RPMI8226 (cell line): ENCODE results near the gene NKX2-4.
"Not testable (repeated sequence)": the region's sequence is repeated elsewhere in the genome, so short reads cannot be mapped to it uniquely, and the experiment has no call there.

ENCODE experiments used
- DNase-seq: peaks from one replicate; pipeline ENCODE4 v3.0.0-alpha.2; 2015

NKX2-4 gene

DNA sequence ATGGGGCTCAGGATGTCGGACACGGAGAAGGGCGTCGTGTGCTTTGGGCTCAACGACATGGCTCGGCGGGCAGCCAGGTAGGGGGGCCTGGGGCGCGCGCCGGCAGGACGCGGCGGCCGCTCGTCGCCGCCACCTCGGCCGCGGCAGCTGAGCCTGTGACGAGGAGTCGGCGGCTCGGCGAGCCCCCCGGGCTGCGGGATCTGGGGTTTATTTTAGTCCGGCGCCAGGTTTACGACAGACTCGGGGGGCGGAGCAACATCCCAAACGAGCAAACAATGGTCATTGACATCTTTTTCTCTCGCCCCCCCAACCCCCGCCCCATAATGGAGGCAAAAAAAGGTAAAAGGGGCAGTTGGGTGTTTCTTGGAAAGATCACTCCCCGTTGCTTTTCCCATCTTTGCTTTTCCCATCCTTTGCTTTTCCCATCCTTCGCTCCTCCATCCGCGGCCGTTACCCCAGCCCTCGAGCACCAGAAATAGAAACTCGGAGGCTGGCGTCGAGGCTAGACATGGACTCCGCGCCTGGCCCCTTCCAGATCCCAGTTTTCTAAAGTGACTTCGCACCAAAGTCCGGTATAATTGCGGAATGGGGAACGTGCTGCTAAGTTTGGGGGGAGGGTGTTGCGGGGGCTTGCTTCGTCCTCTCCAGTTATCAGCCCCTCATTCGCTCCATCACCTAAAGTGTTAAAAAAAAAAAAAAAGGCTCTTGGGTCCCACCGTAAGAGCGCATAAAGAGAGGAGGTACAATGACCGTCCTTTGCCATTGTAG lies at the start of gene NKX2-4:
TSS of gene NKX2-4 (minus strand) at position 186 of the 768 bp plus-strand sequence. CDS start at position 59, 127 bp downstream.
- DNase-seq = no peak

GRCh38 chr20:21437816-21438215 lies 40.5 kb upstream of the NKX2-4 start:
- DNase-seq = no peak

DNA sequence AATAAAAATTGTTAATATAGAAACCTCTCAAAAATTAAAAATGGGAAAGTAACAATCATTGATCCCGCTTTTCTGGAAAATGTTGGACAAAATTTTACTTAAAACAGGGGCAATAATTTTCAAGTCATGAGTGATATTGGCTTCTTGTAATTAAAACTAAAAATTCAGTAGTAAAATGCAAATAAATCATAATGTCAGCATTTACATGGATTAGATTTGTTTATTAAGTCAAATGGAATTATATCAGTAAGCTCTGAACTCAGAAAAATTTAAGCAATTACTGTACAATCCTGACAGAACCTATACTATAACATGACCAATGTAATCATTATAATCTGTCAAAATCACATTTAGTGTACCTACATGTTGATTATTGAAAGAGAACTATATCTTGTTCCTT lies 39.9 kb upstream of the NKX2-4 start:
- DNase-seq = no peak

- DNase-seq = no peak
Measured at GRCh38 chr20:21436205-21436604, 38.9 kb upstream of the NKX2-4 start.

GRCh38 chr20:21435576-21435975 lies 38.2 kb upstream of the NKX2-4 start:
- no peak for DNase-seq

DNA sequence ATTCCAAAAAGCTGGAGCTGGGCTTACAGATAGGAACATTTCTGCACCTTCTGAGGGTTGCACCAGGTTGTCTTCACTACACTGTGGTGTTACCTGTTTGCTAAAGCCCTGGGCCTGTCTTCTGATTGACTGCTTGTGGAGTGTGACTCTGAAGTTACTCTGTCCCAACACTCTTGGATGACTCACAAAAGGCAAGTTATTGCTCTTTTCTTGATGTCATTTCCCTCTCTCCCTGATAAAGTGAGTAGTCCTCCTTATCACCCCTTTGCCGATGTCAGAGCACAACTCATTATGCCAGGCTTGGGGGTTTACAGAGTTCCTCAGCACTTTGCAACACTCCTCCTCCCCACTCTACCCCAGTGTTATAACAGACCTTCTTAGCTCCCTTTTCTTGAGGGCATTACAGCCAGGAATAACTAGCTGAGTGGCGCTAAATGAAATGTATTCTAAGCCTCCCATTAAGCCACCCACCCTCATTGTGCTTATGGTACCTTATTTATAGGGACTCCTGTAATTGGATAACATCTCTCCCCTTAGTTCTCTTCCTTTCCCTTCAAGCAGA lies 36.1 kb upstream of the NKX2-4 start:
- no peak for DNase-seq

DNA sequence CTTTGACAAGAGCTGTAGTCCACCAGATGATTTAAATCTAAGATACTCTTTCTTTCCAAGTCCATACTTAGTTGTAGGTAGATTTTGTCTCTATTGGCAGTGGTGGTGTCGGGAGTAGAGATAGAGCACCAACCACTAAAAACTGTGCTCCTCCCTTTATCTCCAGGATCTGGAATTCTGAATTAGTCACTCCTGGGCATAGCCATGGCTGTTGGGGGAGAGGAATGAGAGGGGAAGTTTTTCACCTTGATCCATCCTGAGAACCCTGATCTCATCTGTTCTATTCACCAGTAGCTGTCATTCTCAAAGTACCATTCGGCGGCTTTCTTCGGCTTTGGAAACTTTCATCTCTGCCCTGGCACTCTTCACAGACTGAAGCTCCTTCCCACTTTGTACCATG lies 35.6 kb upstream of the NKX2-4 start:
- no peak for DNase-seq

GRCh38 chr20:21430020-21430419 lies 32.7 kb upstream of the NKX2-4 start:
- DNase-seq = no peak

- no peak for DNase-seq
Measured at GRCh38 chr20:21424846-21425245, 27.5 kb upstream of the NKX2-4 start.

- DNase-seq = not testable (repeated sequence)
Measured at GRCh38 chr20:21423712-21424111, 26.4 kb upstream of the NKX2-4 start.

DNA sequence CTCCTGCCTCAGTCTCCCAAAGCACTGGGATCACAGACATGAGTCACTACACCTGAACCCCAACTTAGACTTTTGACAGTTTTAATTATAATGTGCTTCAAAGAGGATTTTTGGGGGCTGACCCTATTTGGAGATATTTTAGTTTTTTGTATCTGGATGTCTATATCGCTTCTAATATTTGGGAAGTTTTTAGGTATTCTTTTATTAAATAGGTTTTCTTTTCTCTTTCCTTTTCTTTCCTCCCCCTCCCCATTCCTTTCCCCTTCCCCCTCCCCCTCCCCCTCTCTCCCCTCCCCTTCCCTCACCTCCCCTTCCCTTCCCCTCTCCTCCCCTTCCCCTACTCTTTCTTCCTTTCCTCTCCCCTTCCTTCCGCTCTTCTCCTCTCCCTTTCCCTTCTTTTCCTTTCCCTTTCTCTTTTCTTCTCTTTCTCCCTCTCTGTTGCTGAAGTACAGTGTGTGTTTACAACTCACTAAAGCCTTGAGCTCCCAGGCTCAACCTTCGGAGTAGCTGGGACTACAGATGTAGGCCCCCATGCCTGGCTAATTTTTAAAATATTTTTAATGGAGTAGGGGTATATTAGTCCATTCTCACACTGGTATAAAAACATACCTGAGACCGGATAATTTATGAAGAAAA lies 24.4 kb upstream of the NKX2-4 start:
- DNase-seq = no peak

GRCh38 chr20:21419147-21419546 lies 21.8 kb upstream of the NKX2-4 start:
- DNase-seq = not testable (repeated sequence)

DNA sequence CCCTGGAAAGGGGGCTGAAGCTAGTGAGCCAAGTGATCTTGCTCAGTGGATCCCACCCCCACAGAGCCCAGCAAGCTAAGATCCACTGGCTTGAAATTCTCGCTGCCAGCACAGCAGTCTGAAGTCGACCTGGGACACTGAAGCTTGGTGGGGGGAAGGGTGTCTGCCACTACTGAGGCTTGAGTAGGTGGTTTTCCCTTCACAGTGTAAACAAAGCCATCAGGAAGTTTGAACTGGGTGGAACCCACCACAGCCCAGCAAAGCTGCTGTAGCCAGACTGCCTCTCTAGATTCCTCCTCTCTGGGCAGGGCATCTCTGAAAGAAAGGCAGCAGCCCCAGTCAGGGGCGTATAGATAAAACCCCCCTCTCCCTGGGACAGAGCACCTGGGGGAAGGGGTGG lies 16.7 kb upstream of the NKX2-4 start:
- not testable (repeated sequence) for DNase-seq

DNA sequence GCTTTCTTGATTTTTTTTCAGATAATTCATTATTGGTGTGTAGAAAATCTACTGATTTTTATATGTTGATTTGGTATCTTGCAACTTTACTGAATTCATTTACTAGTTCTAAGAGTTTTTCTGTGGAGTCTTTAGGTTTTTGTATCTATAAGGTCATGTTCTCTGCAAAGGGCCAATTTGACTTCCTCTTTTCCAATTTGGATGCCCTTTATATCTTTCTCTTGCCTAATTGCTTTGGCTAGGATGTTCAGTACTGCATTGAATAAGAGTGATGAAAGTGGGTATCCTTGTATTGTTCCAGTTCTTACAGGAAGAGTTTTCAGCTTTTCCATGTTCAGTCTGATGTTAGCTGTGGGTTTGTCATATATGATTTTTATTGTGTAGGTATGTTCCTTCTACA lies 14.4 kb upstream of the NKX2-4 start:
- no peak for DNase-seq

- DNase-seq = no peak
Measured at GRCh38 chr20:21399005-21399475, 1.7 kb upstream of the NKX2-4 start.

GRCh38 chr20:21398109-21399004 lies 1.0 kb upstream of the NKX2-4 start:
- no peak for DNase-seq

- DNase-seq = no peak
Measured at GRCh38 chr20:21396599-21397340, 556 bp downstream of the NKX2-4 start.

DNA sequence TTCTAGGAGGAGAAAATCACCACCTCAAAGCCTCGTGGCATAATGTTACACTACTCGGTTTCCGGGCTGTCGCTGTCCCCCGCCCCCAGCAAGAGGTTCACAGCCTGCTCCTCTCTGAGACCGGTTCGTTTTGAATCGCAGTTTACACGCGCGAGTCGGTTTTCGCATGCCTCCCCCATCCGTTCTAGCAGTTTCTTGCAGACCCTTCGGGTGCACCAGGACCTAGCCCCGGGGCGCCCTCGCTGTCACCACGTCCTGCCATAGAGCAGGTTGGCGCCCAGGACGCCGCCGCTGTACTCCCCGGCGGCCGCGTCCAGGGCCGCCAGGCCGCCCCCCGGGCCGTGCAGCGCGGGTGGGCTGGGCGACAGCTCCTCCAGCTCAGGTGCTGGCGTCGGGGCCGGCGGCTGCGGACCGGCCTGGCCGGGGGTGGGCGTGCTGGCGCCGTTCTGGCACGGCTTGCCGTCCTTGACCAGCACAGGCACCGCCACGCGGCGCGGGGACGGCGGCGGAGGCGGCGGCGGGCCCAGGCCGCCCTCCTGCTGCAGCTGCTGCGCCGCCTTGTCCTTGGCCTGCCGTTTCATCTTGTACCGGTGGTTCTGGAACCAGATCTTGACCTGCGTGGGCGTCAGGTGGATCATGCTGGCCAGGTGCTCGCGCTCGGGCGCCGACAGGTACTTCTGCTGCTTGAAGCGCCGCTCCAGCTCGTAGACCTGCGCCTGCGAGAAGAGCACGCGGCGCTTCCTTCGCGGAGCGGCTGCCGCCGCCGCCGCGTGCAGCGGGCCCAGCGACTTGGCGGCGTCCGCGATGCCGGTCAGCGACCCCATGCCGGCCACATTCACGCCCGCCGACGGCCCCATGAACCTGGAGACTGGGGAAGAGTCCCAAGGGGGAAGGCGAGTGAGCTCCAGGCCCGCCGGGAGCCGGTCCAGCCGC lies 1.4 kb downstream of the NKX2-4 start:
- no peak for DNase-seq

DNA sequence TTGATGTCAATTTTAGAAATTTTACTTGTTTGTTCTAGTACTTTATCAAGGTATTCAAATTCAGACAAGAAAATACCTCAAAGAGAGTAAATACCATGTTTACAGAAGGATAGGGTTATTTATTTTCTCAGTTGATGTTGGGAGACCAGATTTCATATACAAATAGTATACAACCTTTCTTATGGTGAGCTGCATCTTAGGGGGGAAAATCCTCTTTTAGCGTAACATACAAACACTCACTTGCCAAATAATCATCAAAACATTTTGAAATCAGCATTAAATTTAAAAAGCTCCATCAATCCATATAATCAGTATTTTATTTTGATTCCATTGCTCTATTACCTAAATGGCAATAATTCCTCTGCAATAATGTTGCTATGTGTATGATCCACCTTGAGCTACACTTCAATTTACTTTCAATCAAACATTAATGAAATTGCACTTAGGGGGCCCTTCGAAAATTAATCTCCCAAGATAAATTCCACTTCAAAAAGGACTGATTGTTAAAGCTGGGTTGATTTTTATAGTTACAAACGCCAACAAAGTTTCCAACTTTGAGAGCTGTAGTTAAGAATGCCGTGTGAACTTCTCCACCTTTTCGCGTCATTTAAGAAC lies 2.2 kb downstream of the NKX2-4 start:
- no peak for DNase-seq

DNA sequence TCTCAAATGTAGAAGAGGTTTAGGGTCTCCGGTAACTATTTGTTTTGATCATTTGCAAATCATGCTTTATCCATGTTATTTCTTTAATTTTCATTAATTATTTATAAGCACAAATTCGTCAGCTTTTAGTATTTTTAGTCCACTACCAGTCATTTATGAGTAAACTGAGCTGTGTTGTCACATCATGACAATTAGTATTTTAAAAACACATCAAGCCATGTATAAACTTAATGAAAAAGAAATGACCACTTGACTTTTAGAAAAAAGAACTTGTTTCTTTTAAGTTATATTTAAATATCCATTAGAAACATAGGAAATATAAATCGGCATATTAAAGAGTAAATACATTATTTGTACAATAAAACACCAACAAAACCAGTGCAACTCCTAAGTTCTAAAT lies 2.8 kb downstream of the NKX2-4 start:
- no peak for DNase-seq
